ENCODE measurements around the gene KIAA0586.

DNA sequence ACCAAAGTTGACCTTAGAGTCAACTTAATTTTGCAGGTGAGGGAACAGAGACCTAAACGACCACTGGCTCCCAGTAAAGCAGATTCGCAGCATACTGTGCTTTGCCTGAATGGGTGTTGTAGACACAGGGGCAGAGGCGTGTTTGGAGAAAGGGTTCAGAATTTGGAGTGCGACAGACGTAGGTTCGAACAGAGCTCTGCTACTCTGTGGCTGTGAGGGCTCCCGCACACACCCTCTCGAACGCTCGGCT lies 32.0 kb upstream of the KIAA0586 start:
- no peak for TF ChIP-seq CTCF (conservative IDR thresholded peaks at IDR 0.05; ENCODE audit: low read length)
- no peak for TF ChIP-seq EZH2phosphoT487 (IDR thresholded peaks at IDR 0.05; ENCODE audit: borderline replicate concordance)

Measured in Loucy (cell line).